ENCODE measurements around the gene CH25H.
A peak's percentile ranks its signal among the peaks of the same experiment; 100 is the strongest.
"Not testable (repeated sequence)": the region's sequence is repeated elsewhere in the genome, so short reads cannot be mapped to it uniquely, and the experiment has no call there.

The CH25H gene, protein sequence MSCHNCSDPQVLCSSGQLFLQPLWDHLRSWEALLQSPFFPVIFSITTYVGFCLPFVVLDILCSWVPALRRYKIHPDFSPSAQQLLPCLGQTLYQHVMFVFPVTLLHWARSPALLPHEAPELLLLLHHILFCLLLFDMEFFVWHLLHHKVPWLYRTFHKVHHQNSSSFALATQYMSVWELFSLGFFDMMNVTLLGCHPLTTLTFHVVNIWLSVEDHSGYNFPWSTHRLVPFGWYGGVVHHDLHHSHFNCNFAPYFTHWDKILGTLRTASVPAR

DNA sequence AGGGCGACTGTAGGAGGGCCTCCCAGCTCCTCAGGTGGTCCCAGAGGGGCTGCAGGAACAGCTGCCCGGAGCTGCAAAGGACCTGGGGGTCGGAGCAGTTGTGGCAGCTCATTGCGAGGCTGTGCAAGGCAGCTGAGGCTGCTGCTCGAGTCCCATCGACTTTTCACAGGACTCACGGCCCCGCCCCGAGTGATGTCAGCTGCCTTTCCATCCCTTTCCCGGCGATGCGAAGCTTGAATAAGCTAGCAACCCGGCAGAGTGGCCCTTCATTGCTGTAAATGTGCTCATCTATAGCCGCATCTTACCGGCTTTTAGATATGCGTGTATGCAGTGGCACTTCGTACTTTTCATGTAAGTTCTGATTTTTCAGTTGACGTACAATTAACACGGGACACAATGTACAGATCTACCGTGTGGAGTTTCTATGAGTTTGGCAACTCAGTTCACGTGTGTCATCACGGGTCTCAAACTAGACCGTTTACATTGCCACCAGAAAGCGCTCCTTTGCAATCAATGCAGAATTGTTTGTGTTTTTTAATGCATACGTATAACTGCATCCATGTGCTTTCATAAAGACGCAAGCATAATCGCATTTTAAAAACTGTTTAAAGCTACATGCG, at the start of gene CH25H:
Gene CH25H (minus strand): TSS at position 137 of the 620 bp plus-strand sequence. CDS start 25 bp downstream, at position 112.
- peak; percentile 53 for DNase-seq

DNA sequence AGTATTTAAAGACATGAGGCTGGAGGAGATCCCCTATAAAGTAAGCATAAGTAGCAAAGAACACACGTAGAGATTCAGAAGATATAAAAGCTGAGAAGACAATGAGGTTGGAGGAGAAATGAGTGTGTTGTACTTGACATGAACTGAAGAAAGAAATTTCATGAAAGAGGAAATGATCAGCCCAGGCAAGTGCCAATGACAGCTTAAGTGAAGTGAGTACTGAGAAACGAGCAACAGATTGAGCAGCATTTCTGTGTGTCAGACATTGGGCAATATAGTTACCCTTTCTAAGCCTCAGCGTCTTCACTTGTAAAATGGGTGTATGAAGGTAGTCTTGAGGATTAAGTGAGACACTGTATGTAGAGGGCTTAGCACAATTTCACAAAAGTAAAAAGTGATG, 49.2 kb upstream of the CH25H start:
- DNase-seq, result no peak

DNA sequence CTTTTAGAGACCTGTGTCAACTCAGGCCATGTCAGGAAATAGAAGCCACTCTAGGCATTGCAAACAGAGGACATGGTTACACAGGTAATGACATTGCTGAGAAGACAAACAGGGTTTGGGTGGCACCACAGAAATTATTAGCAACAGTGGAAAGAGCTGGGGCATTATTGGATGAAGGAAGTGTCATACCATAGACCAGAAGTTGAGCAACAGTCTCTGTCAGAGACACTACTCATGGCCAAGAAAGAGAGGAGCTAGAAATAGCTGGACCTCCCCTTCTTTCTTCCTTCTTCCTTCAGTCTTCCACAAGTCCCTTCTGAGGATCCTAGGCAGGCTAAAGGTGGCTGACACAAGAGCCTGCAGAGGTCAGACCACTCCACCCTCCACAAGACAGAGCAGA, 48.7 kb upstream of the CH25H start:
- no peak for DNase-seq

DNA sequence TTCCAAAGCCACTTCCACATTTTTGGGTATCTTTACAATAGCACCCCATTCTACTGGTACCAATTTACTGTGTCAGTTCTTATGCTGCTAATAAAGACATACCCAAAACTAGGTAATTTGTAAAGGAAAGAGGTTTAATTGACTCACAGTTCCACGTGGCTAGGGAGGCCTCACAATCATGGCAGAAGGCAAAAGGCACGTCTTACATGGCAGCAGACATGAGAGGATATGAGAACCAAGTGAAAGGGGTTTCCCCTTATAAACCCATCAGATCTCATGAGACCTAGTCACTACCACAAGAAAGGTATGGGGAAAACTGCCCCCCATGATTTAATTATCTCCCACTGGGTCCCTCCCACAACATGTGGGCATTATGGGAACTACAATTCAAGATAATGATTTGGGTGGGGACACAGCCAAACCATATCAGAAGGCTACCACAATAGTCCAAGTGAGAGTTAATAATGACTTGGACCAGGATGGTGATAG, 48.0 kb upstream of the CH25H start:
- peak; percentile 33 for DNase-seq

DNA sequence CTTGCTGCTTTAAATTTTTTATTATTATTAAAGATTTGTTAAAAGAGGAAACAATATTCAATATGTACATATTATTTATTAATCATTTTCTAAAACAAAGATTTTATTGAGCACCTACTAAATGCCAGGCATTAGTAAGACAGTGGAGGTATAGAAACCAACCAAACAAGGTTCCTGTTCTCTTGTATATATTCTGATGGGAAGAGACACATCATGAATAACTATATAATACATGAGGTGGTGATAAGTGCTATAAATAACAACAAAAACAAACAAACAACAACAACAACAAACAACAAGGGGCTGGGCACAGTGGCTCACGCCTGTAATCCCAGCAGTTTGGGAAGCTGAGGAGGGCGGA, 45.1 kb upstream of the CH25H start:
- no peak for DNase-seq

DNA sequence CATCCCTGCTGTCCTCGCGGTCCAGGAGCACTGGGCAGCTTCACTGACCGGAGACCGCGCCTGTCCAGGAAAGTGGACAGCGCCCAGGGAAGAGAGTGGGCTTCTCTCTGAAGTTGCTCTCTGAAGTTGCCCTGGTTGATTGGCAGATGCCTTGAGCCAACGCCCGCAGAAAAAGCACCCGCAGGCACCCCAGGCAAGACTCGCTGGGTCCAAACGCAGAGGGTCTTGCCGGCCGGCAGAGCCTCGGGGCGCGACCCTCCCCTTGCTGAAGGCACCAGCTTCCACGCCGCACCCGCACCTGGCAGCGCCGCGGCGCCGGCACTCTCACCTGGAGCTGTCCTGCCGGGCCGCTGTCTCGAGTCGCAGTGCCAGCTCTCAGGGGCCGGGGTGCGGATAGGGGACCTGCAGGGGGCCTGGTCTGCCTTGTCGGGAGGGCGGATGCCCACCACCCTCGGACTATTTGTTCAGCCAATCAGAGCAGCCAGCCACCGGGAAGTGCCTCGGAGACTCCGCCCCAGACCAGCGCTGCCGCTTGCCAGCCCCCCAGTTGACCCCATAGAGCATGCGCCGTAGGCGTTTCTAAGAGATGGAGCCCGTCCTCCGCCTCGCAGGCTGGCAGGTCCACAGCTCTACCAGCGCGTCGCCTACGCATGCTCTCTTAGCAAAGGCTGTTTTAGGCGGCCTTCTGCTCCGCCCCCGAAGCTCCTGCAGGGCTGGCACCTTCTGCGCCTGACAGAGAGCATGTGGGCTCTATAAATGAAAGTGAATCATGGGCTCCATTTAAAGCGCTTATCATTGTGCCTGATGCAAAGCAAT, 44.5 kb upstream of the CH25H start, which contains the start of gene LIPA:
Gene LIPA (minus strand): TSS at position 367 of the 816 bp plus-strand sequence. CDS start 4,127 bp downstream, outside the sequence.
- peak; percentile 95 for DNase-seq

DNA sequence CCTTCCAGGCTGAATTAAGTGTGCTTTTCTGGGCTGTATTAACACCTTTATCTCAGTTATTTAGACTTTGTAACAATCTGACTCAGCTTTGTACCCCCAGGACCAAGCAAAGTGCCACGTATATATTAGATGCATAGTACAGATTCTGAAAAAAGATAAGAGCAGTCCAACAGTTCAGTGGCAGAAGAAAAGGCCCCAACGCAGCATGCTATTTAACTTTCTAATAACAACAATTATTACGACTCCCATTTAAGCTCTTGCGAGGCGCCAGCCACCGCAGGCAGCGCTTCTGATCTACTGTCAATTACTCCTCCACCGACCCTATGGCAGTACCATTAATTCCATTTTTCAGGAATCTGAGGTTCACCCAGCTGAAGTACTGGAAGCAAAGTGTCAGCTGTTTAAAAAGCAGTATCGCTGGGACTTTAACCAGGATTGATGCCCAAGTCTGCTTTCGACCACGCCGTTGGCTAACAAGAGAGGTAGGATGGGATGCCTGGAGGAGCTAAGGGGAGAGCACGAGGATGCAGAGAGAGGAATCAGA, 43.8 kb upstream of the CH25H start:
- no peak for DNase-seq

DNA sequence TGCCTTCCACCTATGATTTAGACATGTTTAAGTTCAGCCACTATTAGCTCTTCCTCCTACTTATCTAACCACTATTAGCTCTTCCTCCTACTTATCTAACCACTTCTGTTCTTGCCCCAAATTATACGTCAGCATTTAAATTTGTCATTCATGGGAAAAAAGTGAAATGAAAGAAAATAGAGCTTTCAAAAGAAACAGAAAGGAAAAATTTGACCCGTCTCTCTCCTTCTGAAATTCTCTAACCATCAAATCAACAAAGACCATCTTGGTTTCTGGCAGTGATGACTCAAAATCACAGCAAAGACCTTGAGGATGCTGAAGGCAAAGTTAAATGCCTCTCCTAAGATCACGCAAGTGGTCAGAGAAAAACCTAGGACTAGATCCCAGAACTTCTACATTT, 41.9 kb upstream of the CH25H start:
- no peak for DNase-seq

DNA sequence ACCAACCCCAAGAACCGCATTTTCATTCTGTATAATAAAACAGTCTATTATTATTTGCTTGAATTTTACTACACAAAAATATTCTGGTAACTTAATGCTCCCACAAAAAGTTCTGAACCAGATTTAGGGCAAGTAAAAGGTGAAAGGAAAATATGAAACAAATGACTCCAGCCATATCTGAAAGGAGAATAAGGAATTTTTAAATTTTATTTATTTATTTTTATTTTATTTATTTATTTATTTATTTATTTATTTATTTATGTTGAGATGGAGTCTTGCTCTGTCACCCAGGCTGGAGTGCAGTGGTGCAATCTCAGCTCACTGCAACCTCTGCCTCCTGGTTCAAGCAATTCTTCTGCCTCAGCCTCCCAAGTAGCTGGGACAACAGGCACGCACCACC, 40.5 kb upstream of the CH25H start:
- DNase-seq, result not testable (repeated sequence)

DNA sequence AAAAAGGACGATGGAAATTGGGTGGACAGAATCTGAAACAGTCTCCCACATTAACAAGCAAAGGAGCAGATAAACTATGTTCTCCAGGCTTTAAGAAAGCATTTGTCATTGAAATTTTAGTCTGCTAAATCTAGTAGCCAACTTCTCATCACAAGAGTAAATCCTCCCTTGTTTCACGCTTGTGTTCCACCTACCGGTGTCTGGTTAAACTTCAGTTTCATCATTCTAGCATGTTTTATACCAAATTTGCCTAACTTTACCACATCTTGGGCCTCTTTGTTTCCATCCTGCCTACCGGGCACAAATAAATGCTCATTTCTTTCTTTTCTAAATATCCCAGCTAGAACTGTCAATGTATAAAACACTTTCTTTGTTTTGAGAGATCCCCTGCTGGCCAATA, 38.7 kb upstream of the CH25H start:
- DNase-seq, result no peak

DNA sequence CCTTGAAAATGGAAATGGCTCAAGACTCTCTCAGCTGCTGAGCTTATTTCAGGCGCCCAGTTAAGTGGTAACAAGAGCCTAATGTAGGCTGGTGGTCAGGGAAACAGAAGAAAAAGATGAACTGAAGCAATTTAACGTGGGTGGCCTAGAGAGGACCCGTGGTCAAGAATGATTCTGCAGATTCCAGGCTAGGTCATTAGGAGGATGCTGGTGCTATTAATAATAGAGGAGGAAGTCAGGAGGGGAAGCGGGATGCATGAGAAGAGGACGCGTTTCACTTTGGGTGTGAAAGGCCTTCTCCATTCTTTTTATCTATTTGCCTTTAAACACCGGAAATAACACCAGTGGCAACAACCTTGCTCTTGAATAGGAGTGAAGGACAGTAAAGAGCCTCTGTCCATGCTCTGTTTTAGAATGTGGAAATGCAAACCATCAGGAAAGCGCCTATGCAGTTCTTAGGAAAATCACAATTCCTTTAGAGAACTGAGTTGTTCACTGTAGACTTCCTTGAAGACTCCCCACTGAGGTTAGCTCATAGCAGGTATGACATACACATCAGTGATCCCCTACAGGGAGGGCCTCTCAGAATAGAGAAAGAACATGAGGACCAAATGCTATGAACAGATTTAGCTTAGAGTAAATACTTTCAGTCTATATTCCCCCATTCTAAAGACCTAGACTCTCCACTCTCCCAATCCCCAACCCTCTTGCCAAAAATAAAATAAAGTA, 35.9 kb upstream of the CH25H start:
- DNase-seq, result no peak

DNA sequence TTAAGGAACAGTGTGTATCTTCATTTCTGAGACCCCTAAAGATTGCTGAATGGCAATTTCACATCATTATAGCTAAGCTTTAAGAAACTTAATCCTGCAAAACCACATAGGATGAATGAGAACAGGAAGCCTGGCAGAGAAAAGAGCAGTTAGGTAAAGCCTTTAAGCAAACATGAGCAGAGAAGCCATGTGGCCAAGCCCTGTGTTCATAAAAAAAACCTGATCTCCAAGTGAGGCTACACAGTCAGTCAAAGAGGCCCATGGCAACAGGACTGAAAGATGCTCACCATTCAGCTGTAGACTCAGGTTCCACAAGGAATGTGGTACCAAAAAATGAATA, 35.2 kb upstream of the CH25H start:
- DNase-seq, result no peak

DNA sequence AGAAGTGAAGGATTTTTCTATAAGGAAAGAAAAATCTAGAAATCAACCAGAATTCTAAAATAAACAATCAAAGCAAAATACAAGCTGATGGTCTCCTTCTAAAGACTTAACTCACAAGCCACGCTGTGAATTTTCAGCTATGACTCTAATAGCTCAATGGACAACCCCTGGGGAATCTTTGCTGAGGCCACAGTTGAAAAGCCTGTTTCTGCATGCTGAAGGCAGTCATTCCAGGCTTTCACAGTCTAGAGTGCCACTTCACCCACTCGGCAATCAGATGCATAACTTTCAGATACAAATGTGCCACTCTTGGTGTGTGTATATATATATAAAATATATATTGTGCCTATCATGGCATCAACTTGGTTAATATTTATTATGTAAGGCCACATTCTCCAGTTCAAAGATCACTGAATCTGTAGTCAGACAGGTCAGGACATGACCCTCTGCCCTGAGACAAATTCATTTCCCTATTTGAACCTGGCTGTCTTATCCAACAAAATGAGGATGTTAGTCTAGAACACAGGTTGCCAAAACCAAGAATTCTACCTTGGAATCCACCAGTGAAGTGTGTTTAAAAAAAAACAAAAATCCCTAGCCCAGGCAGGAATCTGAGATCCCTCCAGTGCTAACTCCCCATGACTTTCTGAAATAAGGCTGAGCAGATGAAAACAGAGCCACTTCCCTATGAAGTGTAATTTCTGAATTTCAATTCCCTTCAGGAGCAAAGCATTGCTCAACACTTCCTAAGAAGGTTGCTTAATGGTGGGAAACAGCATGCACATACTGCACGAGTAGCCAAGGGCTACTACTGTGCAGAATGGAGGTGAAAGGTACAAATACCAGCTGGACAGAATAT, 34.6 kb upstream of the CH25H start:
- DNase-seq, result no peak

DNA sequence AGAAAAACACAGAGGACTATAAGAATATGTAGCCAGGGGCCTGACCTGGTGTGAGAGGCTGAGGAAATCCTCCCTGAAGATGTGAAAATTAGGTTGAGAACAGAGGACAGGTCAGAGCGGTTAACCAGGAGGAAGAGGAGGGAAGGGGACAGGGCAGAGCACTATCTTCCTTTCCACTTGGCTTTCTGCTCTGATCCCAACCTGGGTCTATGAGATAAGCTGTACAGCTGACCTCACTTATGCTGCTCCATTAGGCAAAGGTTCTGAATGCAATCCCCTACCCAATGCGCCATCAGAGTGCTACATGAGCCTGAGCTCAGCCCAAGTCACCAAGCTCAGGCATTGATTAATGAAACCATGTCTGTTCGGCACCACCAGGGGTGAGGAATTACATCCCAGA, 33.9 kb upstream of the CH25H start:
- no peak for DNase-seq

DNA sequence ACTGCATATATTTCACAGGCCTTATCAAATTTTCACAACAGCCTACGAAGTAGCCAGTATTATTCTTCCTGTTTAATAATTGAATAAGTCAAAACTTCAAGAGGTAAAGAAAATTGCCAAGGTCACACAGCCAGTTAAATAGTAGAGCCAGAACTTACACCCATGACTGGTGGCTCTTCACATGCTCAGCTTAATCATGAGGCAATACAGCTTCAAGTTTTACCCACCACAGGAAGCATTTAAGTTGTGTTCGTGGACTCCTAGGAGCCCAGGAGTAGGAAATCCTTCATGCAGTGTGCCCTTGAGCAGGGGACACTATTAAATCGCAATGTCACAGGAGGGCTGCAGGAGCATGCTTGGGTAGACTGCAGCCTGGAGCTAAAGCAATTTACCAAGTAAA, 33.4 kb upstream of the CH25H start:
- DNase-seq, result no peak

DNA sequence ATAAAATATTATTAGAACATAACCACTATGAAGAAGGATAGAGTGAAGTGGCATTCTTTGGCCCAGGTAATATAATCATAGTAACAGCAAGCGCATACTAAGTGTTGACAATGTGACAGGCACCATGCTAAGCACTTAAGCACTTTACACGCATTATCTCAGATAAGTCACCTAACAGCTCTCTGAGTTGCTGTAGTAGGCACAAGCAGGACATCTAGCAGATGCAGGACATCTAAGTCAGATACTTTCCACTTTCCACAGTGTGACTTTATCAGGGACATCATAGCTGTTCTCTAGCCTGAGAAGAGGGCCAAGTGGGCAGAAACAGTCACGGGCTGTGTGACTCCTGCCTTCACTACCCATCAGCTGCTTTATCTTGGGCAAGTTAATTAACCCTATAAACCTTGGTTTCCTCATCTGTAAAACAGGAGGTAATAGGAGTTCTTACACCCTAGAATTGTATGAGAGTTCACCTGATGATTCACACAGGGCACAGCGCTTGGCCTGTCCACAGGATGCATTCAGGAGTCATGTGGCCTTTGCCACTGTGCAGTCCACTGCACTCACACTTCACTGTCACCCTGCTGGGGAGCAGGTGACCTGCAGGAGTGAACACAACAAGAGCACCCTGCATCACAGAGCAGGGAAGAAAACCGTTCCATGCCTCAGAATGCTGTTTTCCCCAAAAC, 32.0 kb upstream of the CH25H start:
- no peak for DNase-seq

DNA sequence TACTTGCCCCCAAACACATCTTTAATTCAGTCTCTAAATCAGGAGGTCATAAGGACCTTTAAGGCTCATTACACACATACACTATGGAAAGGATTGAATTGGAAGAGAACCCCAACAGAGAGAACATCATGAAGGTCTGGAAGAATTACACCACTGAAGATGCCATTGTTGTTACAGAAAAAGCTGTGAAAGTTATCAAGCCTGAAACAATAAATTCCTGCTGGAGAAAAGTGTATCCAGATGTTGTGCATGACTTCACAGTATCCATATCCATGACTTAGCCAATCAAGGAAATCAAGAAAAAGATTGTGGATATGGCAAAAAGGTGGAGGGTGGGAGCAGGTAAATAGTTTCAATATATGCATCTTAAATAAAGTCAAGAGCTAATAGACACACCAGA, 30.7 kb upstream of the CH25H start:
- no peak for DNase-seq

DNA sequence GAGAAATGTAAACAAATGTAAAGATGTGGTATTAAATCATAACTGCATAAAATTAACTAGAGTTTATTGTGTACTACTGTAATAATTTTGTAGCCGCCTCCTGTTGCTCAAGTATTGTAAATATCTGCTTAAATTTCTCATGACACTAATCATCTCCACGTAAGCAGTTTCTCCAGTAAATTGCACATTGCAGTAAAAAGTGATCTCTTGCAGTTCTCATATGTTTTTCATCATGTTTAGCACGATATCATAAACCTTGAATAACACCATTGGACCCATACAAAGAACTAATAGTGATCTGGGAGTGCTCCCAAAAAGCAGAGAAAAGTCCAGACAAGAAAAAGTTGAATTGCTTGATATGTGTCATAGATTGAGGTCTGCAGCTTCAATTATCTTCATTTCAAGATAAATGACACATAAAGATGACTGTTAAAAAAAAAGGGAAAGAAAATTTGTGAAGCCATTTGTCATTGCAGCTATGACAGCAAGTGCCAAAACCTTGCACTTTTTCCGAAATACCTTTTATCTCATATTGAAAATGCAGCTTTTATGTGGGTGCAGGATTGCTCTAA, 29.2 kb upstream of the CH25H start:
- DNase-seq, result no peak

DNA sequence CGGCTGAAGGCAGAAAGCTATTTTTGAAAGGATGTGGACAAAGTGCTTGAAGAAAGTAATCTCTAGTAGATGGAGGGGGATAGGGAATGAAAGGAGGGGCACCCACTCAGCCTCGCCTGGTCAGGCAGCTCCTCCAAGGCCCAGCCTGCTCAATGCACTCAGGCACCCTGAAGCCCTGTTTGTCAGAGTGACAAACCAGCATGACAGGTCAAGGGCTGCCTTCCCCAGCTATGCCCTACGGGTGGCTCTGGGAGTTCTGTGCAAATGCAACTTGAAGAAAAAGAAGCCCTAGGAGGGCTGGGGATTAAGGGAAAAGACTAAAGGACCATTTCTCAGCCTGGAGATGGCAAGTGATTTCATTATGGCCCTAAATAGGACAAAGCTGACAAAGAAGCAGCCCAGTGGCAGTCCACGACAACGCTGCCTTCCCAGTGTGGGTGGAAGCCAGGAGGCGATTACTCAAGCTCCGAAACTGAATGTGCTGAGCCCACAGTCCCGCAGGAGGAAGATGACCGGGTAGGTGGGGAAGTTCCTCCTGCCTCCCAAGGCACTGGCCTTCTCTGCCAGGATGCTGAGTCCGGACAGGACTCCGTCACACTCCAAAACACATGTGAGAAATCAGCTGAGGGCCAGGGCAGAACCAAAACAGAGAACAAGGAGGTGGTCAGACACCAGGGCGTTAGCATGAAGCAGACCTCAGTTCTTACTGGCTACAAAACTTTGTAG, 28.1 kb upstream of the CH25H start:
- DNase-seq, result no peak

DNA sequence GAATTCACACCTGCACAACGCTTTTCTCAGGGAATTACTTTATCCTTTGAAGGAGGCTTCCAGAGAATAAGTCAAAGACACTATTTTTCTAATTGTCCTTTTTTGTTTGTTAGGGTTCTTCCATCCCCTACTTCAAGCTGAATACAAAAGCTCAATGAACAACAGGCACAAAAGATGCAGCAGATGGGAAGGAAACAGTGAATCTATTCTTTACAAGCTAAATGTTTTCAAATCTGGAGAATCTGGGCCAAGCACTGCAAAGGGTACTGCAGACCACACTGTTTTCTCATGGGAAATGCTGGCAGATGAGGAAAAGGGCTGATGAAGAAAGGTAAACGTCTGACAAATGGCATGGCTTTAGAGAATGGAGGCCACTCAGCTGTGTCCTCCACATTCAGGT, 25.9 kb upstream of the CH25H start:
- no peak for DNase-seq

All from stimulated activated CD4-positive, alpha-beta T cell treated with anti-CD3 and anti-CD28 coated beads, Interleukin-1b, Interleukin-23, amount 100 ng/mL, for 48 hours (primary cell).